ENCODE measurements around the gene DCDC2C. TPM values are rescaled to one million over a fixed set of nuclear protein-coding genes. Genes with fewer than 3 reads are reported as not detected.

The DCDC2C gene
- total RNA-seq, 1 experiment from 2014 or later = not detected

DNA sequence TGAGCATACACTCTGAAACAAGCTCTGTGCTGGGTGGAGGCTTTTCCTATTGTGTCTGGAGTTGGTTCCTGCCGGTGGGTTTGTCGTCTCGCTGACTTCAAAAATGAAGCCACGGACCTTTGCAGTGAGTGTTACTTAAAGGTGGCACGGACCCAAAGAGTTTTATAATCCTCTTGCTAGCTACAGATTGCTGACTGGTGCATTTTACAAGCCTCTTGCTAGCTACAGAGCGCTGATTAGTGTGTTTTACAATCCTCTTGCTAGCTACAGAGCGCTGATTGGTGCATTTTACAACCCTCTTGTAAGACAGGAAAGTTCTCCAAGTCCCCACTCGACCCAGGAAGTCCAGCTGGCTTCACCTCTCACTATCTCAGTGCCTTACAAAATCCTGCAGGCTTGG, 15.3 kb downstream of the DCDC2C start:
- ChIA-PET POLR2A (no interaction called here), CTCF (no interaction called here)
- Histone ChIP-seq H3K27ac (ENCODE audit: low read length) (no peak overlapping the region), H3K4me1 (ENCODE audit: control insufficient read depth, insufficient read depth, low read length) (no peaks in the 10 kb centered on the region), H3K9me3 (ENCODE audit: control insufficient read depth, insufficient read depth, low read depth, low read length) (no peaks in the 10 kb centered on the region), H3K36me3 (ENCODE audit: control insufficient read depth, insufficient read depth, low read length) (no peaks in the 10 kb centered on the region), H3K4me3 (ENCODE audit: low read depth in 2 of 2, low read length in 2 of 2) (no peak overlapping the region), H3K27me3 (ENCODE audit: control insufficient read depth, insufficient read depth, low read length) (peaks cover 5% of the 10 kb centered on the region)
- no peak for TF ChIP-seq TCF7L2 (IDR thresholded peaks at IDR 0.05; ENCODE audit: low read depth, low read length)
- TF ChIP-seq, protein P1, sequence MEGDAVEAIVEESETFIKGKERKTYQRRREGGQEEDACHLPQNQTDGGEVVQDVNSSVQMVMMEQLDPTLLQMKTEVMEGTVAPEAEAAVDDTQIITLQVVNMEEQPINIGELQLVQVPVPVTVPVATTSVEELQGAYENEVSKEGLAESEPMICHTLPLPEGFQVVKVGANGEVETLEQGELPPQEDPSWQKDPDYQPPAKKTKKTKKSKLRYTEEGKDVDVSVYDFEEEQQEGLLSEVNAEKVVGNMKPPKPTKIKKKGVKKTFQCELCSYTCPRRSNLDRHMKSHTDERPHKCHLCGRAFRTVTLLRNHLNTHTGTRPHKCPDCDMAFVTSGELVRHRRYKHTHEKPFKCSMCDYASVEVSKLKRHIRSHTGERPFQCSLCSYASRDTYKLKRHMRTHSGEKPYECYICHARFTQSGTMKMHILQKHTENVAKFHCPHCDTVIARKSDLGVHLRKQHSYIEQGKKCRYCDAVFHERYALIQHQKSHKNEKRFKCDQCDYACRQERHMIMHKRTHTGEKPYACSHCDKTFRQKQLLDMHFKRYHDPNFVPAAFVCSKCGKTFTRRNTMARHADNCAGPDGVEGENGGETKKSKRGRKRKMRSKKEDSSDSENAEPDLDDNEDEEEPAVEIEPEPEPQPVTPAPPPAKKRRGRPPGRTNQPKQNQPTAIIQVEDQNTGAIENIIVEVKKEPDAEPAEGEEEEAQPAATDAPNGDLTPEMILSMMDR (IDR thresholded peaks at IDR 0.05) = no peak
- TF ChIP-seq, protein P2, sequence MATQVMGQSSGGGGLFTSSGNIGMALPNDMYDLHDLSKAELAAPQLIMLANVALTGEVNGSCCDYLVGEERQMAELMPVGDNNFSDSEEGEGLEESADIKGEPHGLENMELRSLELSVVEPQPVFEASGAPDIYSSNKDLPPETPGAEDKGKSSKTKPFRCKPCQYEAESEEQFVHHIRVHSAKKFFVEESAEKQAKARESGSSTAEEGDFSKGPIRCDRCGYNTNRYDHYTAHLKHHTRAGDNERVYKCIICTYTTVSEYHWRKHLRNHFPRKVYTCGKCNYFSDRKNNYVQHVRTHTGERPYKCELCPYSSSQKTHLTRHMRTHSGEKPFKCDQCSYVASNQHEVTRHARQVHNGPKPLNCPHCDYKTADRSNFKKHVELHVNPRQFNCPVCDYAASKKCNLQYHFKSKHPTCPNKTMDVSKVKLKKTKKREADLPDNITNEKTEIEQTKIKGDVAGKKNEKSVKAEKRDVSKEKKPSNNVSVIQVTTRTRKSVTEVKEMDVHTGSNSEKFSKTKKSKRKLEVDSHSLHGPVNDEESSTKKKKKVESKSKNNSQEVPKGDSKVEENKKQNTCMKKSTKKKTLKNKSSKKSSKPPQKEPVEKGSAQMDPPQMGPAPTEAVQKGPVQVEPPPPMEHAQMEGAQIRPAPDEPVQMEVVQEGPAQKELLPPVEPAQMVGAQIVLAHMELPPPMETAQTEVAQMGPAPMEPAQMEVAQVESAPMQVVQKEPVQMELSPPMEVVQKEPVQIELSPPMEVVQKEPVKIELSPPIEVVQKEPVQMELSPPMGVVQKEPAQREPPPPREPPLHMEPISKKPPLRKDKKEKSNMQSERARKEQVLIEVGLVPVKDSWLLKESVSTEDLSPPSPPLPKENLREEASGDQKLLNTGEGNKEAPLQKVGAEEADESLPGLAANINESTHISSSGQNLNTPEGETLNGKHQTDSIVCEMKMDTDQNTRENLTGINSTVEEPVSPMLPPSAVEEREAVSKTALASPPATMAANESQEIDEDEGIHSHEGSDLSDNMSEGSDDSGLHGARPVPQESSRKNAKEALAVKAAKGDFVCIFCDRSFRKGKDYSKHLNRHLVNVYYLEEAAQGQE (IDR thresholded peaks at IDR 0.05; ENCODE audit: insufficient read depth in 1 of 2, low read depth in 2 of 2, low read length in 1 of 2) = no peak
- no peak for TF ChIP-seq SIN3A (IDR thresholded peaks at IDR 0.05; ENCODE audit: borderline replicate concordance, insufficient read depth, low read depth, low read length)
- no peak for TF ChIP-seq POLR2AphosphoS5 (IDR thresholded peaks at IDR 0.05; ENCODE audit: low read depth, low read length)
- no TSS peak for BruUV-seq (replicated peaks)
- DNase-seq (ENCODE audit: low read depth, low spot score) (no peak), ATAC-seq (no peak)
- intact Hi-C loops (cut with micrococcal nuclease; ENCODE audit: unreplicated experiment) (no loop called here), in situ Hi-C loops (cut with HindIII; ENCODE audit: low pct_unique_long_range_greater_than_20kb, low sequenced_read_pairs) (no loop called here)

DNA sequence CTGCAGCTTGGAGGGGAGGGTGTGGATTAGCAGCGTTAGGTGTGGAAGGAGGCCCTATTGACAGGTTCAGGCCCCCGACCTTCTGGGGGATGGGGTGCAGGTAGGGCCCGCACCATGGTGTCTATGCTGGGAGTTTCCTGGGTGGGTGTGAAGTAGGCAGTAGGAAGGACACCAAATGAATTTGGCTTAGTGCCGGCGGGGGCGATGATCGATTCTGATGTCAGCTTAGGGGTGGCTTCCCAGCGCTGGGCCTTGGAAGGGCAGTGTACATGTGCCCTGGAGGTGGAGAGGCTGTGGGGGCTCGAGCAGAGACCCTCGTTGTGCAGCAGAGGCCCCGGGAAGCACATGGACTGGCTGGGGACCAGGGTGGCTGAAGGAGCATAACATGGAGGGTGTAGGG, 21.6 kb downstream of the DCDC2C start:
- no TSS peak for BruUV-seq (replicated peaks)
- no peak overlapping the region for H3K27ac ChIP-seq (ENCODE audit: low read length)
- ChIA-PET CTCF (no interaction called here), POLR2A (no interaction called here)
- DNase-seq (ENCODE audit: low read depth, low spot score) (no peak), ATAC-seq (no peak)
- H3K27me3 ChIP-seq (ENCODE audit: control insufficient read depth, insufficient read depth, low read length) = peaks cover 10% of the 10 kb centered on the region
- intact Hi-C loops (cut with micrococcal nuclease; ENCODE audit: unreplicated experiment) (no loop called here), in situ Hi-C loops (cut with HindIII; ENCODE audit: low pct_unique_long_range_greater_than_20kb, low sequenced_read_pairs) (no loop called here)
- H3K9me3 ChIP-seq (ENCODE audit: control insufficient read depth, insufficient read depth, low read depth, low read length) = no peaks in the 10 kb centered on the region
- no peak overlapping the region for H3K4me3 ChIP-seq (ENCODE audit: low read depth in 2 of 2, low read length in 2 of 2)
- TF ChIP-seq TCF7L2 (IDR thresholded peaks at IDR 0.05; ENCODE audit: low read depth, low read length) = no peak
- TF ChIP-seq, protein P1 (IDR thresholded peaks at IDR 0.05) = no peak
- TF ChIP-seq, protein P2 (IDR thresholded peaks at IDR 0.05; ENCODE audit: insufficient read depth in 1 of 2, low read depth in 2 of 2, low read length in 1 of 2) = no peak
- no peak for TF ChIP-seq SIN3A (IDR thresholded peaks at IDR 0.05; ENCODE audit: borderline replicate concordance, insufficient read depth, low read depth, low read length)
- no peak for TF ChIP-seq POLR2AphosphoS5 (IDR thresholded peaks at IDR 0.05; ENCODE audit: low read depth, low read length)
- no peaks in the 10 kb centered on the region for H3K36me3 ChIP-seq (ENCODE audit: control insufficient read depth, insufficient read depth, low read length)
- H3K4me1 ChIP-seq (ENCODE audit: control insufficient read depth, insufficient read depth, low read length) = no peaks in the 10 kb centered on the region

All from Panc1 (cell line).